Trophoblast cell (in vitro differentiated cells and primary cell): ENCODE results near the gene PAK1IP1.

ENCODE experiments used
- DNase-seq, 2 donors: peaks; one replicate each; pipeline ENCODE4 v3.0.0-alpha.2; 2016
- H2AFZ ChIP-seq: 2 replicates; pipeline ENCODE4 v1.6.1; 2013; ENCODE audit warnings: low read length, moderate library complexity, mild to moderate bottlenecking; ENCODE audit not compliant: insufficient read depth, poor library complexity
- H2AK5ac ChIP-seq: 2 replicates; pipeline ENCODE4 v1.6.1; 2013; ENCODE audit warnings: mild to moderate bottlenecking, low read length
- H2BK120ac ChIP-seq: 2 replicates; pipeline ENCODE4 v1.6.1; 2013; ENCODE audit warnings: low read length, mild to moderate bottlenecking, moderate library complexity; ENCODE audit not compliant: insufficient read depth, poor library complexity
- H2BK12ac ChIP-seq: 2 replicates; pipeline ENCODE4 v1.6.1; 2013; ENCODE audit warnings: mild to moderate bottlenecking, low read length, moderate library complexity
- H2BK5ac ChIP-seq: 2 replicates; pipeline ENCODE4 v1.6.1; 2013; ENCODE audit warnings: low read length, low read depth, moderate library complexity, mild to moderate bottlenecking; ENCODE audit not compliant: poor library complexity
- H3K14ac ChIP-seq: 2 replicates; pipeline ENCODE4 v1.6.1; 2013; ENCODE audit warnings: mild to moderate bottlenecking, low read length
- H3K18ac ChIP-seq: 2 replicates; pipeline ENCODE4 v1.6.1; 2013; ENCODE audit warnings: mild to moderate bottlenecking, low read length
- H3K23ac ChIP-seq: 2 replicates; pipeline ENCODE4 v1.6.1; 2013; ENCODE audit warnings: low read length
- H3K27ac ChIP-seq: 2 replicates; pipeline ENCODE4 v1.5.1; 2013; ENCODE audit warnings: low read depth, mild to moderate bottlenecking, inconsistent platforms, low read length, moderate library complexity
- H3K27me3 ChIP-seq: 2 replicates; pipeline ENCODE4 v1.6.1; 2013; ENCODE audit warnings: inconsistent platforms, mild to moderate bottlenecking, low read length, moderate library complexity; ENCODE audit not compliant: insufficient read depth
- H3K36me3 ChIP-seq, 2 experiments: 1 replicate in 1 of 2; 2 replicates in 1 of 2; pipeline ENCODE4 v1.6.1; 2013; ENCODE audit warnings: low read length in 2 of 2, mild to moderate bottlenecking in 2 of 2, moderate library complexity in 1 of 2; ENCODE audit not compliant: insufficient read depth in 2 of 2, control insufficient read depth in 1 of 2
- H3K4ac ChIP-seq: 2 replicates; pipeline ENCODE4 v1.6.1; 2013; ENCODE audit warnings: low read depth, mild to moderate bottlenecking, low read length, moderate library complexity
- H3K4me1 ChIP-seq, 2 experiments: 1 replicate in 1 of 2; 2 replicates in 1 of 2; pipeline ENCODE4 v1.6.1; 2013; ENCODE audit warnings: low read length in 2 of 2, mild to moderate bottlenecking in 2 of 2, moderate library complexity in 1 of 2; ENCODE audit not compliant: insufficient read depth in 2 of 2, control insufficient read depth in 1 of 2
- H3K4me2 ChIP-seq: 2 replicates; pipeline ENCODE4 v1.6.1; 2013; ENCODE audit warnings: inconsistent platforms, mild to moderate bottlenecking, low read length, moderate library complexity
- H3K4me3 ChIP-seq: 2 replicates; pipeline ENCODE4 v1.5.1; 2013; ENCODE audit warnings: mild to moderate bottlenecking, low read depth, low read length, inconsistent platforms
- H3K79me1 ChIP-seq: one replicate; pipeline ENCODE4 v1.6.1; 2013; ENCODE audit warnings: low read length
- H3K79me2 ChIP-seq: 2 replicates; pipeline ENCODE4 v1.6.1; 2013; ENCODE audit warnings: low read length, mild to moderate bottlenecking; ENCODE audit not compliant: control insufficient read depth, insufficient read depth, poor library complexity
- H3K9ac ChIP-seq: 2 replicates; pipeline ENCODE4 v1.6.1; 2013; ENCODE audit warnings: mild to moderate bottlenecking, low read length
- H3K9me3 ChIP-seq: 2 replicates; pipeline ENCODE4 v1.6.1; 2013; ENCODE audit warnings: low read depth, mild to moderate bottlenecking, control low read depth, inconsistent platforms, low read length; ENCODE audit not compliant: insufficient read depth
- H4K12ac ChIP-seq: 2 replicates; pipeline ENCODE4 v1.6.1; 2013; ENCODE audit warnings: low read depth, mild to moderate bottlenecking, low read length, moderate library complexity
- H4K8ac ChIP-seq: 2 replicates; pipeline ENCODE4 v1.6.1; 2013; ENCODE audit warnings: low read depth, mild to moderate bottlenecking, low read length, moderate library complexity
- H4K91ac ChIP-seq: one replicate; pipeline ENCODE4 v1.6.1; 2013; ENCODE audit warnings: low read depth, mild to moderate bottlenecking, low read length, moderate library complexity
- WGBS: extraction: QIAGEN DNeasy Blood & Tissue Kit; methylation state at CpG from one replicate; pipeline ENCODE4 v1.1.7; 2013; ENCODE audit warnings: missing lambda C conversion rate; ENCODE audit not compliant: insufficient read length, insufficient coverage; ENCODE audit errors: extremely low coverage; 5-methylcytosine and 5-hydroxymethylcytosine counted together

PAK1IP1 gene

GRCh38 chr6:10681795-10682194 is 13.0 kb upstream of the PAK1IP1 start:
- H3K36me3 ChIP-seq: no peaks in the 10 kb centered on the region
- no peak overlapping the region for H3K23ac ChIP-seq
- H2BK120ac ChIP-seq: no peak overlapping the region
- no peak overlapping the region for H2AK5ac ChIP-seq
- H4K8ac ChIP-seq: no peak overlapping the region
- H3K79me1 ChIP-seq: no peaks in the 10 kb centered on the region
- no CpG with 5 or more reads among the region's 3 CpGs for WGBS
- no peak for DNase-seq
- no peak overlapping the region for H2BK12ac ChIP-seq
- H2AFZ ChIP-seq: no peak overlapping the region
- no peak overlapping the region for H2BK5ac ChIP-seq
- H3K9ac ChIP-seq: no peak overlapping the region
- H3K4me2 ChIP-seq: no peak overlapping the region
- H3K4ac ChIP-seq: no peak overlapping the region
- H3K9me3 ChIP-seq: no peaks in the 10 kb centered on the region
- H3K4me1 ChIP-seq: no peaks in the 10 kb centered on the region
- no peak overlapping the region for H3K14ac ChIP-seq
- no peaks in the 10 kb centered on the region for H3K79me2 ChIP-seq
- H3K4me3 ChIP-seq: no peak overlapping the region
- H4K91ac ChIP-seq: no peak overlapping the region
- no peaks in the 10 kb centered on the region for H3K27me3 ChIP-seq
- H4K12ac ChIP-seq: no peak overlapping the region
- no peak overlapping the region for H3K18ac ChIP-seq
- H3K27ac ChIP-seq: no peak overlapping the region

- no peak overlapping the region for H3K4me2 ChIP-seq
- H3K36me3 ChIP-seq: no peaks in the 10 kb centered on the region
- no peak overlapping the region for H2BK120ac ChIP-seq
- H3K9ac ChIP-seq: no peak overlapping the region
- H4K8ac ChIP-seq: no peak overlapping the region
- no peak overlapping the region for H4K91ac ChIP-seq
- H2BK12ac ChIP-seq: no peak overlapping the region
- H2AK5ac ChIP-seq: no peak overlapping the region
- no peak overlapping the region for H2AFZ ChIP-seq
- no peaks in the 10 kb centered on the region for H3K9me3 ChIP-seq
- no peaks in the 10 kb centered on the region for H3K79me2 ChIP-seq
- H3K79me1 ChIP-seq: no peaks in the 10 kb centered on the region
- H3K27ac ChIP-seq: no peak overlapping the region
- no peak overlapping the region for H3K4me3 ChIP-seq
- no peak overlapping the region for H3K18ac ChIP-seq
- no peak overlapping the region for H3K4ac ChIP-seq
- no peak overlapping the region for H2BK5ac ChIP-seq
- no peak overlapping the region for H4K12ac ChIP-seq
- no peaks in the 10 kb centered on the region for H3K27me3 ChIP-seq
- H3K23ac ChIP-seq: no peak overlapping the region
- H3K4me1 ChIP-seq: no peaks in the 10 kb centered on the region
- DNase-seq: no peak
- no peak overlapping the region for H3K14ac ChIP-seq
Measured at GRCh38 chr6:10682355-10682988, 12.3 kb upstream of the PAK1IP1 start.

GRCh38 chr6:10684618-10685017 is 10.2 kb upstream of the PAK1IP1 start:
- Histone ChIP-seq H3K27ac (no peak overlapping the region), H3K4me2 (no peak overlapping the region), H3K79me2 (no peaks in the 10 kb centered on the region), H3K23ac (no peak overlapping the region), H2BK120ac (no peak overlapping the region), H4K91ac (no peak overlapping the region), H3K27me3 (no peaks in the 10 kb centered on the region), H3K4me3 (no peak overlapping the region), H2AK5ac (no peak overlapping the region), H3K36me3 (no peaks in the 10 kb centered on the region), H2BK5ac (no peak overlapping the region), H3K18ac (no peak overlapping the region), H4K8ac (no peak overlapping the region), H2BK12ac (no peak overlapping the region), H3K9me3 (no peaks in the 10 kb centered on the region), H3K9ac (no peak overlapping the region), H3K14ac (no peak overlapping the region), H3K79me1 (no peaks in the 10 kb centered on the region), H4K12ac (no peak overlapping the region), H3K4me1 (no peaks in the 10 kb centered on the region), H2AFZ (no peak overlapping the region), H3K4ac (no peak overlapping the region)
- WGBS: no CpG with 5 or more reads among the region's 5 CpGs
- DNase-seq: no peak

- H2BK5ac ChIP-seq: no peak overlapping the region
- peaks cover 3% of the 10 kb centered on the region in 2 experiments for H3K4me1 ChIP-seq
- no peak overlapping the region for H2BK12ac ChIP-seq
- no peaks in the 10 kb centered on the region for H3K36me3 ChIP-seq
- H3K79me2 ChIP-seq: no peaks in the 10 kb centered on the region
- H4K8ac ChIP-seq: no peak overlapping the region
- no peak overlapping the region for H2BK120ac ChIP-seq
- H3K27ac ChIP-seq: no peak overlapping the region
- H4K91ac ChIP-seq: no peak overlapping the region
- no peak overlapping the region for H4K12ac ChIP-seq
- no peak overlapping the region for H3K4ac ChIP-seq
- H3K79me1 ChIP-seq: peaks cover 3% of the 10 kb centered on the region
- no peak overlapping the region for H2AK5ac ChIP-seq
- no peak overlapping the region for H2AFZ ChIP-seq
- DNase-seq: no peak
- H3K4me3 ChIP-seq: no peak overlapping the region
- H3K4me2 ChIP-seq: no peak overlapping the region
- H3K9me3 ChIP-seq: no peaks in the 10 kb centered on the region
- WGBS: no CpG with 5 or more reads among the region's 3 CpGs
- H3K14ac ChIP-seq: no peak overlapping the region
- no peaks in the 10 kb centered on the region for H3K27me3 ChIP-seq
- H3K18ac ChIP-seq: no peak overlapping the region
- H3K23ac ChIP-seq: no peak overlapping the region
- no peak overlapping the region for H3K9ac ChIP-seq
Measured at GRCh38 chr6:10685092-10685915, 9.5 kb upstream of the PAK1IP1 start.
